IPS-20b (cell line): Measurements from ENCODE around the gene CNIH1.
"Not testable (repeated sequence)": the region's sequence is repeated elsewhere in the genome, so short reads cannot be mapped to it uniquely, and the experiment has no call there.

Experiments used
- H3K27ac ChIP-seq: one replicate; pipeline ENCODE4 v1.5.1; 2013; ENCODE audit warnings: low read length
- H3K27me3 ChIP-seq: 2 replicates; pipeline ENCODE4 v1.6.1; 2013; ENCODE audit warnings: mild to moderate bottlenecking, low read length, inconsistent platforms; ENCODE audit not compliant: insufficient read depth
- H3K36me3 ChIP-seq: 2 replicates; pipeline ENCODE4 v1.6.1; 2013; ENCODE audit warnings: low read depth, mild to moderate bottlenecking, inconsistent platforms, low read length, moderate library complexity; ENCODE audit not compliant: insufficient read depth
- H3K4me1 ChIP-seq: 2 replicates; pipeline ENCODE4 v1.6.1; 2013; ENCODE audit warnings: mild to moderate bottlenecking, control low read depth, inconsistent platforms, low read length, moderate library complexity; ENCODE audit not compliant: insufficient read depth
- H3K4me3 ChIP-seq: 2 replicates; pipeline ENCODE4 v1.5.1; 2013; ENCODE audit warnings: mild to moderate bottlenecking, low read length, inconsistent platforms
- H3K9ac ChIP-seq: 2 replicates; pipeline ENCODE4 v1.6.1; 2013; ENCODE audit warnings: low read depth, mild to moderate bottlenecking, inconsistent platforms, low read length, moderate library complexity
- H3K9me3 ChIP-seq: 2 replicates; pipeline ENCODE4 v1.6.1; 2013; ENCODE audit warnings: mild to moderate bottlenecking, low read depth, low read length, inconsistent platforms; ENCODE audit not compliant: insufficient read depth

Gene CNIH1

GRCh38 chr14:54395284-54395683, 45.9 kb downstream of the CNIH1 start:
- H3K9ac ChIP-seq = no peak overlapping the region
- H3K36me3 ChIP-seq = no peaks in the 10 kb centered on the region
- H3K27ac ChIP-seq = no peak overlapping the region
- no peaks in the 10 kb centered on the region for H3K9me3 ChIP-seq
- peaks cover 12% of the 10 kb centered on the region for H3K27me3 ChIP-seq
- H3K4me3 ChIP-seq = no peak overlapping the region
- H3K4me1 ChIP-seq = no peaks in the 10 kb centered on the region

GRCh38 chr14:54394596-54394995, 46.6 kb downstream of the CNIH1 start:
- Histone ChIP-seq H3K4me3 (no peak overlapping the region), H3K9ac (no peak overlapping the region), H3K9me3 (no peaks in the 10 kb centered on the region), H3K27me3 (peaks cover 12% of the 10 kb centered on the region), H3K4me1 (no peaks in the 10 kb centered on the region), H3K27ac (no peak overlapping the region), H3K36me3 (no peaks in the 10 kb centered on the region)

- H3K4me1 ChIP-seq, H3K4me3 ChIP-seq, H3K9me3 ChIP-seq, H3K27ac ChIP-seq, H3K36me3 ChIP-seq, H3K9ac ChIP-seq: not testable (repeated sequence)
- H3K27me3 ChIP-seq = peaks cover 11% of the 10 kb centered on the region
Measured at GRCh38 chr14:54392986-54393884, 47.9 kb downstream of the CNIH1 start.

- Histone ChIP-seq H3K9me3 (no peaks in the 10 kb centered on the region), H3K4me1 (no peaks in the 10 kb centered on the region), H3K27me3 (peaks cover 2% of the 10 kb centered on the region), H3K36me3 (no peaks in the 10 kb centered on the region), H3K9ac (no peak overlapping the region), H3K4me3 (no peak overlapping the region), H3K27ac (no peak overlapping the region)
Measured at GRCh38 chr14:54392131-54392859, 48.9 kb downstream of the CNIH1 start.

- no peaks in the 10 kb centered on the region for H3K36me3 ChIP-seq
- no peak overlapping the region for H3K4me3 ChIP-seq
- no peaks in the 10 kb centered on the region for H3K27me3 ChIP-seq
- no peaks in the 10 kb centered on the region for H3K4me1 ChIP-seq
- H3K9me3 ChIP-seq = no peaks in the 10 kb centered on the region
- no peak overlapping the region for H3K9ac ChIP-seq
- no peak overlapping the region for H3K27ac ChIP-seq
Measured at GRCh38 chr14:54387328-54387727, 53.8 kb downstream of the CNIH1 start.

- Histone ChIP-seq H3K9me3 (no peaks in the 10 kb centered on the region), H3K36me3 (no peaks in the 10 kb centered on the region), H3K4me1 (no peaks in the 10 kb centered on the region), H3K9ac (no peak overlapping the region), H3K4me3 (no peak overlapping the region), H3K27ac (no peak overlapping the region), H3K27me3 (no peaks in the 10 kb centered on the region)
Measured at GRCh38 chr14:54385556-54385955, 55.6 kb downstream of the CNIH1 start.

- Histone ChIP-seq H3K36me3 (no peaks in the 10 kb centered on the region), H3K4me1 (no peaks in the 10 kb centered on the region), H3K27me3 (no peaks in the 10 kb centered on the region), H3K27ac (no peak overlapping the region), H3K4me3 (no peak overlapping the region), H3K9ac (no peak overlapping the region), H3K9me3 (no peaks in the 10 kb centered on the region)
Measured at GRCh38 chr14:54383835-54384234, 57.3 kb downstream of the CNIH1 start.

GRCh38 chr14:54381821-54382220, 59.4 kb downstream of the CNIH1 start:
- H3K9me3 ChIP-seq = no peaks in the 10 kb centered on the region
- no peak overlapping the region for H3K9ac ChIP-seq
- H3K27me3 ChIP-seq = no peaks in the 10 kb centered on the region
- H3K36me3 ChIP-seq = no peaks in the 10 kb centered on the region
- 0 out of 2 replicates have a peak, but pooled peaks cover 4% of the 10 kb centered on the region for H3K4me1 ChIP-seq
- H3K4me3 ChIP-seq = no peak overlapping the region
- no peak overlapping the region for H3K27ac ChIP-seq

GRCh38 chr14:54380558-54380957, 60.6 kb downstream of the CNIH1 start:
- H3K4me1 ChIP-seq, H3K27ac ChIP-seq, H3K36me3 ChIP-seq, H3K27me3 ChIP-seq, H3K9ac ChIP-seq, H3K9me3 ChIP-seq, H3K4me3 ChIP-seq: not testable (repeated sequence)

- H3K4me1 ChIP-seq = peaks cover 11% of the 10 kb centered on the region; the same call in 1 of the 2 replicates
- not testable (repeated sequence) for H3K9ac ChIP-seq, H3K27ac ChIP-seq, H3K4me3 ChIP-seq, H3K36me3 ChIP-seq, H3K9me3 ChIP-seq, H3K27me3 ChIP-seq
Measured at GRCh38 chr14:54378893-54379292, 62.3 kb downstream of the CNIH1 start.

- H3K4me3 ChIP-seq = no peak overlapping the region
- H3K27ac ChIP-seq = no peak overlapping the region
- no peak overlapping the region for H3K9ac ChIP-seq
- H3K4me1 ChIP-seq = peaks cover 11% of the 10 kb centered on the region; the same call in 1 of the 2 replicates
- no peaks in the 10 kb centered on the region for H3K36me3 ChIP-seq
- H3K9me3 ChIP-seq = no peaks in the 10 kb centered on the region
- no peaks in the 10 kb centered on the region for H3K27me3 ChIP-seq
Measured at GRCh38 chr14:54377501-54377900, 63.7 kb downstream of the CNIH1 start.
